ENCODE results near the gene ETV6.

The ETV6 gene

DNA sequence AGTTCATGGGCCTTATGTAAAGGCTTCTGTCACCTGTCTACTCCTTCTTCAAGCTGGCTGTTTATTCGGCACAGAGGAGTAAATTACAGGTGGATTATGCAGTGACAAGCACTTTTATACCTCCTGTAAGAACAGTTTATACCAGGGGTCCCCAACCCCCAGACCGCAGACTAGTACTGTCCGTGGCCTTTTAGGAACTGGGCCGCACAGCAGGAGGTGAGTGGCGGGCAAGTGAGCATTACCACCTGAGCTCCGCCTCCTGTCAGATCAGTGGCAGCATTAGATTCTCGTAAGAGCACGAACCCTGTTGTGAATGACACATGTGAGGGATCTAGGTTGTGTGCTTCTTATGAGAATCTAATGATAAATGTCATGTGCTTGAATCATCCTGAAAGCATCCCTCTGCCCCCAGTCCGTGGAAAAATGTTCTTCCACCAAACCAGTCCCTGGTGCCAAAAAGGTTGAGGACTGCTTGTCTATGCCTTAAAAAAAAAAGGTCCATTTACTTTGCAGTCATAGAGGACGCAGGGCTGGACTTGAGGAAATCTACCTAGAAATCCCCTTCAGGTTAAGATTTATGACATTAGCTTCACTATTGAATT is 78.8 kb downstream of the ETV6 start:
- TF ChIP-seq, protein P1, sequence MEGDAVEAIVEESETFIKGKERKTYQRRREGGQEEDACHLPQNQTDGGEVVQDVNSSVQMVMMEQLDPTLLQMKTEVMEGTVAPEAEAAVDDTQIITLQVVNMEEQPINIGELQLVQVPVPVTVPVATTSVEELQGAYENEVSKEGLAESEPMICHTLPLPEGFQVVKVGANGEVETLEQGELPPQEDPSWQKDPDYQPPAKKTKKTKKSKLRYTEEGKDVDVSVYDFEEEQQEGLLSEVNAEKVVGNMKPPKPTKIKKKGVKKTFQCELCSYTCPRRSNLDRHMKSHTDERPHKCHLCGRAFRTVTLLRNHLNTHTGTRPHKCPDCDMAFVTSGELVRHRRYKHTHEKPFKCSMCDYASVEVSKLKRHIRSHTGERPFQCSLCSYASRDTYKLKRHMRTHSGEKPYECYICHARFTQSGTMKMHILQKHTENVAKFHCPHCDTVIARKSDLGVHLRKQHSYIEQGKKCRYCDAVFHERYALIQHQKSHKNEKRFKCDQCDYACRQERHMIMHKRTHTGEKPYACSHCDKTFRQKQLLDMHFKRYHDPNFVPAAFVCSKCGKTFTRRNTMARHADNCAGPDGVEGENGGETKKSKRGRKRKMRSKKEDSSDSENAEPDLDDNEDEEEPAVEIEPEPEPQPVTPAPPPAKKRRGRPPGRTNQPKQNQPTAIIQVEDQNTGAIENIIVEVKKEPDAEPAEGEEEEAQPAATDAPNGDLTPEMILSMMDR (IDR thresholded peaks at IDR 0.05) = no peak

DNA sequence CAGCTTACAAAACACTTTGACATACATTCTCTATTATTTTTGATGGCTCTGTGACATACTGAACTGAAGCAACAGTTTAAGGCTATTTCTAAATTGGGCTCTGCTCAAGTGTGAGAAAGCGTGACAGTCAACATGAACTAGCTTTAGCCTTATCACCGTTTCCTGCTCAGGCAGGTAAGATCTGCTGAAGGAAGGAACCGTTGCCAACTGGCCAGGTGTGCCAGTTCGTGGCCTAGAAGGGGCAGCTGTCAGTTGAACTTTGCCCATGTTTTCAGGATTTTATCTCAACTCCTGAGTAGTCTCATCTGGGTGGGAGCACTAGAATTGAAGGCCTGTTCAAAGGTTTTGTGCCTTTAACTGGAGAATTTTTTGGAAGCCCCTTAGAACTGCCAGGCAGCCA is 79.5 kb downstream of the ETV6 start:
- TF ChIP-seq, protein P1 (IDR thresholded peaks at IDR 0.05) = no peak

DNA sequence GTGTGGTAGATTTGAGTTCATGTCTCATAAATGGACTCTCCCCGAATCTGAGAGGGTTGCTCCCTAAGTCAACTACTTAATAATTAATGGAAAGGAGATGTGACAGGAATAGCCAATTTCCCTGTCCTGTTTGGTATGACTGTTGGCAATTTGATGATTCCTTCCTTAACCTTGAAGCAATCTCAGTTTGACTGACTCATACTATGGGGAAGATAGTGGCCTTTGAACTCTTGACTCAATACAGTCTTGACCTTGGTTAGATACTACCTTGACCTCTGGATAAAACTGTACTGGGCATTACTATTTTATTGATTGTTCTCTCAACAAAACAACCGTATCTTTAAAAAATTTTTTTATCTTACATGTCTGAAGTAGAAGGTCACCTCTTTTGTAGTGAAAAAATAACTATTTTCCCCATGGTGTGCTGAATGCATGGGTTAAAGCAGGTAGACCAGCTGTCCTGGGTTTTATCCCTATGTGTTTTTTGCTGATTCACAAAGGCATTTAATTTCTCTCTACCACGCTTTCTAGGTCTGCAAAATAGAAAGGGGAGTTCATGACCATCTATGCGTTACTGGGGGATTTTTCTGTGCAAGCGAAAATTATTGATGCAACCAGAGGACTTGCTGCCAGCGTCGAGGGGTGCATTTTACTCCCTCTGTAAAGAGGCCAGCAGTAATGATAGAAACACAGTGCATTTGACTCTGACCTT is 80.1 kb downstream of the ETV6 start:
- TF ChIP-seq, protein P1 (IDR thresholded peaks at IDR 0.05) = no peak

DNA sequence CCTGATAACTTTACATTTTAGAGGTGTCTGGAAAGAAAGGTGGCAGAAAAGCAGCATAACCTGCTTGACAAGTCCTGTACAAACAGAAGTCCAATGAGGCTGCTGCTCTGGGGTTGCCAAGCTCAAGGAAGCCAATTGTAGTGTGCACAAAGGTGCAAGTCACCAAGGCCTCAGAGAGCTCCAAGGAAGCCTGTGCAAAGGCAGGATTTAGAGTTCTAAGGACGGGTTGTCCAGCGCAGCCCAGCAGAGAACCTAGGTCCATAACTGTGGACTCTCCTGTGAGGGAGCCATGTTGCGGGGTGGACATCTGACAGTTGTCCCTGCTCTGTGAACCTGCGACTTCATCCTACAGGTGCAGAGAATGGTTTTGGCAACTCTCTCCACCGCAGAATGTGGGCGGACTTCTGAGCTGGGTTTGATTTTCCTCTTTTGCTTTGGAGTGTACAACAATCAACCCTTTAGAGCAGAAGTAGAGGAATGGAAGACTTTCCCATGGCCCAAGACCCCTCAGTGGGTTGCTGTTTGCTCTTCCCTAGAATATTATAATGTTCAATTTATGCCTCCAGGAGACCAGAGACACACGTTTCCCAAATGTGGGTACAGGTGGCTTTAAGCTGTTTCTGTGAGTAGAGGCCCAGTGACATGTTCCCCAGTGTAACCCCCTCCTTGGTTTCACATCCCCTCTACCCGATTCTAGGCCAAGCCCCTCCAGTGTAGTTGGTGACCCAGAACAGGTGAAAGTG is 81.0 kb downstream of the ETV6 start:
- TF ChIP-seq, protein P1 (IDR thresholded peaks at IDR 0.05) = no peak

DNA sequence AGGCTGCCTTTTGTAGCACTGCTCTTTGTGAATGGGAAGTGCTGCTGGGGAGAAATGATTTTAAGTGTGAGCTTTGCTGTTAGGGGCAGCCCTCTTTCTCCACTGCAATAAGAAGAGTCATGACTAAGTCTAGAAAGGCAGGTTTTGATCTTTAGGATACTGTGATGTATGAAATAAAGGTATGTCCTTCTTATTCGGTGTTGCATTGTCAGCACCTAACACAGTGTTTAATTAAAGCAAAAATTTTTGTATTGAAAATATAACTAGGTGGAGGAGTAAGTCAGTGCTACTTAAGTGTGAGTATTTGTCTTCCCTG is 81.5 kb downstream of the ETV6 start:
- TF ChIP-seq, protein P1 (IDR thresholded peaks at IDR 0.05) = no peak

DNA sequence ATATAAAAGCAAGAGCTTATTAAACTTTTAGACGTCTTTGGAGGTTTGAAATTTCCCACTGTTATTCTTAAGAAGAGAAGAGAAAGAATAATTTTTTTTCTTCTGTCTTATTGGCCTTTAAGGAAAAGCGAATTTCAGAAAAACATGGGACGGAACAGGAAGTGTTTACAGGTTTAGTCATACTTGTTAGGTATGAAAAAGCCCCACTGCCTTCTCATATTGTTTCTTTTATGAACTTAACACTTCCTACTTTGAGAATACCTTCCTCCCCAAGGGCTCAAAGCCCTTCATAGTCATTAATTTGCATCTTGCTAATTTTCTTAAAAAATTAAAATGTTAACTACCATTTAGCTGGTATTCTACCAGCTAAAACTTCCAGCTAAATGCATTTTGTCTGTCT is 82.0 kb downstream of the ETV6 start:
- TF ChIP-seq, protein P1 (IDR thresholded peaks at IDR 0.05) = no peak

DNA sequence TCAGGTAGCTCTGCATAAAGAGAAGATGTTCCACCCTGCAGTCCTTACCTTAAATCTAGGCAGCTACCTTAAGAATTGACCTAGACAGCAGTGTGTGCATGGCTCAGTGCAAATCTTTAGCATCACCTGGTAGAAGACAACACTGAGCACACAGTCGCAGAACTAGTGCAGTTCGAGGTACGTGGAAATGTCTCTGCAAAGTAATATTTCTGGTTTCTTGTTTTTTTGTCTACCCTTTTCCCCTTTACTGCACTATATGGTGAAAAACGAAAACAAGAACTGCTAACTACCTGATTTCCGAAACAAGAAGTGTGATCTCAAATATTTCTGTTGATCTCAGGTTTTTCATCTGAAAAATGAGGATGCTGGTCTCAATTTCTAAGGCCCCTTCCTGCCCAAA is 82.5 kb downstream of the ETV6 start:
- TF ChIP-seq, protein P1 (IDR thresholded peaks at IDR 0.05) = no peak
